B cell (primary cell): ENCODE results near the gene STT3A. TPM values are rescaled to one million over a fixed set of nuclear protein-coding genes. Genes with fewer than 3 reads are reported as not detected.

ENCODE experiments used
- ATAC-seq: fragments of 200-7000 bp; cut with Tn5 transposase; one replicate; pipeline ENCODE4 v1.10.0; 2021; ENCODE audit warnings: low read depth, mild to moderate bottlenecking, moderate number of reproducible peaks, moderate library complexity
- CTCF ChIA-PET: fragments of 350-600 bp; sonication (Branson Sonifier 250); formaldehyde crosslinking; loops from one replicate; lab custom pipeline; 2021; ENCODE audit warnings: antibody characterized with exemption, inconsistent platforms; lab: Charles Lee
- POLR2A ChIA-PET: fragments of 350-600 bp; sonication (Branson Sonifier 250); formaldehyde crosslinking; loops from one replicate; lab custom pipeline; 2021; ENCODE audit warnings: antibody characterized with exemption; lab: Charles Lee
- DNase-seq: peaks from one replicate; pipeline ENCODE4 v3.0.0; 2013
- H2AFZ ChIP-seq: 2 replicates; pipeline ENCODE4 v1.6.1; 2012; ENCODE audit warnings: mild to moderate bottlenecking, low read depth, low read length; ENCODE audit not compliant: insufficient read depth, poor library complexity, severe bottlenecking
- H3K27ac ChIP-seq, 2 donors: 1 replicate in 1 of 2; 2 replicates in 1 of 2; pipeline ENCODE4 v1.5.1; 2012 to 2013; ENCODE audit warnings: low read length in 2 of 2, mild to moderate bottlenecking in 2 of 2, moderate library complexity in 1 of 2
- H3K27me3 ChIP-seq, 4 experiments: fragments of 200-600 bp in 1 of 4; sonication (generic) in 1 of 4; replicated peaks in 1 of 4; 1 replicate in 2 of 4; 2 replicates in 2 of 4; pipeline versions ENCODE4 v1.6.1 to v1.7.0; 2013 to 2016; ENCODE audit warnings: low read length in 3 of 4, mild to moderate bottlenecking in 2 of 4, mixed read lengths in 1 of 4, moderate library complexity in 1 of 4; ENCODE audit not compliant: insufficient read depth in 4 of 4, control insufficient read depth in 3 of 4; ENCODE audit errors: control extremely low read depth in 1 of 4
- H3K36me3 ChIP-seq, 2 experiments: replicated peaks in 1 of 2; 1 replicate in 1 of 2; 2 replicates in 1 of 2; pipeline versions ENCODE4 v1.6.1 to v1.7.1; 2013; ENCODE audit warnings: low read length in 1 of 2; ENCODE audit not compliant: insufficient read depth in 2 of 2, control insufficient read depth in 1 of 2; ENCODE audit errors: control extremely low read depth in 1 of 2, extremely low read depth in 1 of 2
- H3K4me1 ChIP-seq, 2 donors: fragments of 200-600 bp in 1 of 2; sonication (generic) in 1 of 2; 1 replicate in 1 of 2; 2 replicates in 1 of 2; pipeline versions ENCODE4 v1.5.1 to v1.6.1; 2013 to 2017; ENCODE audit warnings: low read length in 2 of 2; ENCODE audit not compliant: control insufficient read depth in 2 of 2, insufficient read depth in 2 of 2
- H3K4me2 ChIP-seq: replicated peaks from 2 replicates; pipeline ENCODE3; 2012; ENCODE audit warnings: mild to moderate bottlenecking, low read depth, low read length; ENCODE audit not compliant: poor library complexity, severe bottlenecking
- H3K4me3 ChIP-seq, 5 experiments: fragments of 200-600 bp in 1 of 5; sonication (generic) in 1 of 5; 1 replicate in 3 of 5; 2 replicates in 2 of 5; pipeline versions ENCODE4 v1.5.1 to v1.7.0; 2011 to 2016; ENCODE audit warnings: low read length in 4 of 5, mild to moderate bottlenecking in 4 of 5, low read depth in 2 of 5, control low read depth in 1 of 5, moderate library complexity in 1 of 5; ENCODE audit not compliant: insufficient read depth in 1 of 5; ENCODE audit errors: control extremely low read depth in 1 of 5, extremely low read depth in 1 of 5
- H3K79me2 ChIP-seq: fragments of 200-600 bp; sonication (generic); one replicate; pipeline ENCODE4 v1.6.0; 2016; ENCODE audit warnings: low read length; ENCODE audit not compliant: control insufficient read depth, insufficient read depth
- H3K9ac ChIP-seq: fragments of 200-600 bp; sonication (generic); 2 replicates; pipeline ENCODE4 v1.6.1; 2017; ENCODE audit warnings: mild to moderate bottlenecking, low read length, moderate library complexity
- H3K9me3 ChIP-seq, 3 donors: one replicate each; pipeline versions ENCODE4 v1.6.1 to v1.7.1; 2013; ENCODE audit warnings: low read length in 2 of 3; ENCODE audit not compliant: control insufficient read depth in 2 of 3, insufficient read depth in 1 of 3; ENCODE audit errors: control extremely low read depth in 1 of 3
- H4K20me1 ChIP-seq: 2 replicates; pipeline ENCODE4 v1.6.0; 2012; ENCODE audit warnings: mild to moderate bottlenecking, low read length; ENCODE audit not compliant: insufficient read depth, control insufficient read depth, poor library complexity, severe bottlenecking
- H3K27ac Mint-ChIP-seq: one replicate; pipeline ENCODE4 v1.8.0; 2021; ENCODE audit warnings: mixed read lengths
- H3K27me3 Mint-ChIP-seq: one replicate; pipeline ENCODE4 v1.8.0; 2021; ENCODE audit warnings: mixed read lengths
- H3K4me1 Mint-ChIP-seq: one replicate; pipeline ENCODE4 v1.8.0; 2021; ENCODE audit warnings: mixed read lengths
- H3K4me3 Mint-ChIP-seq: one replicate; pipeline ENCODE4 v1.8.0; 2021; ENCODE audit warnings: mixed read lengths
- H3K9me3 Mint-ChIP-seq: one replicate; pipeline ENCODE4 v1.8.0; 2022; ENCODE audit warnings: mixed read lengths; ENCODE audit not compliant: insufficient read depth
- CTCF ChIP-seq: fragments of 200-600 bp; IDR thresholded peaks from one replicate; pipeline ENCODE4 v1.8.0; 2022; ENCODE audit warnings: antibody characterized with exemption, mild to moderate bottlenecking
- EZH2 ChIP-seq: IDR thresholded peaks from 2 replicates; pipeline ENCODE4 v1.6.1; 2012; ENCODE audit warnings: borderline replicate concordance, low read depth, mild to moderate bottlenecking, moderate library complexity, low read length; ENCODE audit not compliant: insufficient read depth, poor library complexity, severe bottlenecking
- WGBS: methylation state at CpG from one replicate; pipeline ENCODE4 v1.1.5; 2013; ENCODE audit warnings: missing lambda C conversion rate; ENCODE audit not compliant: insufficient coverage; 5-methylcytosine and 5-hydroxymethylcytosine counted together
- intact Hi-C: fragments of 100-400 bp; cut with micrococcal nuclease; formaldehyde crosslinking; loops from one replicate; pipeline ENCODE4 v1.10.0; 2022
- polyA plus RNA-seq: library from polyadenylated mRNA; depleted of rRNA; stranded (reverse); fragments of >200 nt; gene quantifications from 2 replicates; pipeline ENCODE4 v1.2.3, GENCODE V29; 2012
- total RNA-seq, 2 donors: library from RNA; stranded (reverse); fragments of 120-200 nt in 1 of 2; gene quantifications; 1 replicate in 1 of 2; 2 replicates in 1 of 2; pipeline versions ENCODE4 v1.2.3 to v1.2.4, GENCODE V29; 2013 to 2022

Gene STT3A
- total and polyA plus RNA-seq, 2 donors (not counting 1 experiment from before 2014, with no cell fraction given) = 29.7 to 78.4 TPM

GRCh38 chr11:125586623-125587022, 6.0 kb upstream of the STT3A start:
- 80% methylated on average over 1 of the region's 3 CpGs for WGBS
- Histone ChIP-seq H3K27ac (no peak overlapping the region), H4K20me1 (no peaks in the 10 kb centered on the region), H3K36me3 (peaks cover 0 to 31% of the 10 kb centered on the region in 2 experiments), H3K4me3 (no peak overlapping the region), H3K9me3 (no peaks in the 10 kb centered on the region), H3K9ac (no peak overlapping the region), H3K79me2 (peaks cover 8% of the 10 kb centered on the region), H3K4me1 (peaks cover 4 to 6% of the 10 kb centered on the region in 2 donors), H3K27me3 (no peaks in the 10 kb centered on the region), H3K4me2 (no peak overlapping the region), H2AFZ (no peak overlapping the region)
- Mint-ChIP-seq H3K27ac (no peak overlapping the region), H3K4me1 (peaks cover 3% of the 10 kb centered on the region), H3K9me3 (no peaks in the 10 kb centered on the region), H3K4me3 (no peak overlapping the region), H3K27me3 (no peaks in the 10 kb centered on the region)
- POLR2A ChIA-PET = no interaction called here
- ATAC-seq (no peak), DNase-seq (no peak)
- TF ChIP-seq CTCF = no peak
- no peak for TF ChIP-seq EZH2
- intact Hi-C loops = no loop called here
- CTCF ChIA-PET = interaction anchor here (0.8 kb wide), 1 partner anchor 16 kb away, joined by 3 read pairs; no protein-coding TSS in a partner anchor

- no peaks in the 10 kb centered on the region for H3K9me3 Mint-ChIP-seq
- no peaks in the 10 kb centered on the region for H3K27me3 Mint-ChIP-seq
- Histone ChIP-seq H3K4me2 (no peak overlapping the region), H3K27ac (no peak overlapping the region), H3K9ac (no peak overlapping the region), H3K4me3 (no peak overlapping the region), H3K36me3 (peaks cover 0 to 22% of the 10 kb centered on the region in 2 experiments), H4K20me1 (no peaks in the 10 kb centered on the region), H3K27me3 (no peaks in the 10 kb centered on the region), H2AFZ (no peak overlapping the region), H3K9me3 (no peaks in the 10 kb centered on the region), H3K79me2 (peaks cover 8% of the 10 kb centered on the region), H3K4me1 (peaks cover 4 to 9% of the 10 kb centered on the region in 2 donors)
- TF ChIP-seq EZH2 = no peak
- no peak for TF ChIP-seq CTCF
- DNase-seq = no peak
- intact Hi-C loops = no loop called here
- no peak for ATAC-seq
- peaks cover 8% of the 10 kb centered on the region for H3K4me1 Mint-ChIP-seq
- no peak overlapping the region for H3K27ac Mint-ChIP-seq
- ChIA-PET POLR2A (no interaction called here), CTCF (no interaction called here)
- WGBS = 100% methylated on average over 1 of the region's 1 CpG
- H3K4me3 Mint-ChIP-seq = no peak overlapping the region
Observed at GRCh38 chr11:125587480-125587879, 5.2 kb upstream of the STT3A start.
